Chondrocyte (in vitro differentiated cells): Measurements from ENCODE around the gene NDUFAF2. TPM values are rescaled to one million over a fixed set of nuclear protein-coding genes. Genes with fewer than 3 reads are reported as not detected.

Experiments used
- DNase-seq: peaks from one replicate; pipeline ENCODE4 v3.0.0; 2021; ENCODE audit warnings: mixed read lengths, low spot score
- H3K27ac Mint-ChIP-seq: one replicate; pipeline ENCODE4 v1.8.0; 2021; ENCODE audit warnings: mild to moderate bottlenecking, moderate library complexity, mixed read lengths; ENCODE audit not compliant: unreplicated experiment
- H3K27me3 Mint-ChIP-seq: 2 replicates; pipeline ENCODE4 v1.8.0; 2021; ENCODE audit warnings: low read depth, mixed read lengths
- H3K36me3 Mint-ChIP-seq: 2 replicates; pipeline ENCODE4 v1.8.0; 2021; ENCODE audit warnings: low read depth, mixed read lengths
- H3K4me1 Mint-ChIP-seq: 2 replicates; pipeline ENCODE4 v1.8.0; 2021; ENCODE audit warnings: low read depth, mild to moderate bottlenecking, mixed read lengths
- H3K4me3 Mint-ChIP-seq: one replicate; pipeline ENCODE4 v1.8.0; 2021; ENCODE audit warnings: mild to moderate bottlenecking, moderate library complexity, mixed read lengths; ENCODE audit not compliant: unreplicated experiment
- H3K9me3 Mint-ChIP-seq: 2 replicates; pipeline ENCODE4 v1.8.0; 2021; ENCODE audit warnings: low read depth, mixed read lengths
- total RNA-seq: library from RNA; stranded (reverse); gene quantifications from 3 replicates; pipeline ENCODE4 v1.2.1, GENCODE V29; 2021
- TF ChIP-seq, protein P1 (sequence below): fragments of 200-600 bp; sonication (generic); IDR thresholded peaks from 2 replicates; pipeline ENCODE4 v1.5.0; 2021; ENCODE audit warnings: antibody characterized with exemption, mild to moderate bottlenecking, moderate library complexity

The NDUFAF2 gene
- total RNA-seq, 1 donor from 2014 or later = 32.9 TPM

DNA sequence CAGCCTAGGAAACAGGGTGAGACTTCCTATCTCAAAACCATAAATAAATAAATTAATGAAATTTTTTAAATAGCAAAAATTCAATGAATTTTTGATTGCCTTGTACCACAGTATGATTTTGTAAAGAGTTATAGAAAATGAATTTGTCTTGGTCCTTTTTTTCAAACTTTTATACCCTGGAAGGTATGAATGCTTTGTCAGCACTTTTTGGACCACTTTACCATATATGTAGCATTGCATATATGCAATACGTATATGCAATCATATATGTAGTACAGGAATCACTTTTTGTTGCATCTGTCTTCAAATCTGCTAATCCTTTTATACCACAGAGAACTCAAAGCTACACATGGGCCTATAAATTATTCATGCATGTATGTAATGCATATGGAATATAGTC is 226.5 kb downstream of the NDUFAF2 start:
- no peak overlapping the region for H3K27ac Mint-ChIP-seq
- no peak overlapping the region for H3K4me3 Mint-ChIP-seq

DNA sequence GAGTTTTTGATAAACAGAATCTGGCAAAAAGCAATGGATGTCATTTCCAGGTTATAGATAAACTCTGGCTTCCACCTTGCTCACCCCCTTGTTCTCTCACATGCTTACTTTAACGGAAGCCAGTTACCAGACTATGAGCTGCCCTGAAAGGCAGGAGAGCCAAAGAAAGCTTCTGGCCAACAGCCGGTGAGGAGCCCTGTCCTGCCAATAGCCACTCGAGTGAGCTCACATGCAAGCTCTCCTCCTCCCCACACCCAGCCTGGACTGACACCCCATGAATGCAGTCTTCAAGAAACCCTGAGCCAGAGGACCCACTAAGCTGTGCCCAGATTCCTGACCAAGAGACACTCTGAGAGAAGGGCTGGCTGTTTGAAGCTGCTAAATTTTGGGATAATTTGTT is 231.6 kb downstream of the NDUFAF2 start:
- peaks cover 2% of the 10 kb centered on the region for H3K36me3 Mint-ChIP-seq

More for the DNA sequence above, 226.5 kb downstream of the NDUFAF2 start:
- no peaks in the 10 kb centered on the region for H3K36me3 Mint-ChIP-seq
- TF ChIP-seq, protein P1, sequence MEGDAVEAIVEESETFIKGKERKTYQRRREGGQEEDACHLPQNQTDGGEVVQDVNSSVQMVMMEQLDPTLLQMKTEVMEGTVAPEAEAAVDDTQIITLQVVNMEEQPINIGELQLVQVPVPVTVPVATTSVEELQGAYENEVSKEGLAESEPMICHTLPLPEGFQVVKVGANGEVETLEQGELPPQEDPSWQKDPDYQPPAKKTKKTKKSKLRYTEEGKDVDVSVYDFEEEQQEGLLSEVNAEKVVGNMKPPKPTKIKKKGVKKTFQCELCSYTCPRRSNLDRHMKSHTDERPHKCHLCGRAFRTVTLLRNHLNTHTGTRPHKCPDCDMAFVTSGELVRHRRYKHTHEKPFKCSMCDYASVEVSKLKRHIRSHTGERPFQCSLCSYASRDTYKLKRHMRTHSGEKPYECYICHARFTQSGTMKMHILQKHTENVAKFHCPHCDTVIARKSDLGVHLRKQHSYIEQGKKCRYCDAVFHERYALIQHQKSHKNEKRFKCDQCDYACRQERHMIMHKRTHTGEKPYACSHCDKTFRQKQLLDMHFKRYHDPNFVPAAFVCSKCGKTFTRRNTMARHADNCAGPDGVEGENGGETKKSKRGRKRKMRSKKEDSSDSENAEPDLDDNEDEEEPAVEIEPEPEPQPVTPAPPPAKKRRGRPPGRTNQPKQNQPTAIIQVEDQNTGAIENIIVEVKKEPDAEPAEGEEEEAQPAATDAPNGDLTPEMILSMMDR = no peak
- no peak for DNase-seq
- no peaks in the 10 kb centered on the region for H3K4me1 Mint-ChIP-seq
- no peaks in the 10 kb centered on the region for H3K27me3 Mint-ChIP-seq
- H3K9me3 Mint-ChIP-seq = peaks cover under 1% of the 10 kb centered on the region

DNA sequence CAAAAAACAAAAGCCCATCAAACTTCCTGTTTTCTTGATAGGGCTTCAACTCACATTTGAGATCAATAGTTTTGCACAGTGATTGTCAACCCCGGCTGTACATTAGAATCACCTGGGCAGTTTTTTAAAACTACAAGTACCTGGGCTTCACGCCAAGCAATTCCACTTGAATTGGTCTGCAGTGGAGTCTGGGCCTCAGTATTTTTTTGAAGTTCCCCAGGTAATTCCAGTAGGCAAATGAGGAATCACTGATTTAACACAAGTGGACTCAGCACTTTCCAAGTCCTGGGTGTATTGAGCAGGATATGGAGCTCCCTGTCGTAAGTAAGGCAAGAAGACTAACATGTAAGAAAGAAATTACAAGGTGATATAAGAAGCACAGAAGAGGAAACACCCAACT is 232.1 kb downstream of the NDUFAF2 start:
- Mint-ChIP-seq H3K9me3 (peaks cover 3% of the 10 kb centered on the region), H3K27me3 (no peaks in the 10 kb centered on the region), H3K36me3 (peaks cover 2% of the 10 kb centered on the region), H3K27ac (no peak overlapping the region), H3K4me1 (peaks cover 10% of the 10 kb centered on the region), H3K4me3 (no peak overlapping the region)
- TF ChIP-seq, protein P1 = no peak
- no peak for DNase-seq

More for the DNA sequence above, 231.6 kb downstream of the NDUFAF2 start:
- H3K9me3 Mint-ChIP-seq = peaks cover 3% of the 10 kb centered on the region
- no peaks in the 10 kb centered on the region for H3K27me3 Mint-ChIP-seq
- H3K4me1 Mint-ChIP-seq = peaks cover 10% of the 10 kb centered on the region
- H3K4me3 Mint-ChIP-seq = no peak overlapping the region
- no peak overlapping the region for H3K27ac Mint-ChIP-seq
- TF ChIP-seq, protein P1 = no peak
- no peak for DNase-seq

DNA sequence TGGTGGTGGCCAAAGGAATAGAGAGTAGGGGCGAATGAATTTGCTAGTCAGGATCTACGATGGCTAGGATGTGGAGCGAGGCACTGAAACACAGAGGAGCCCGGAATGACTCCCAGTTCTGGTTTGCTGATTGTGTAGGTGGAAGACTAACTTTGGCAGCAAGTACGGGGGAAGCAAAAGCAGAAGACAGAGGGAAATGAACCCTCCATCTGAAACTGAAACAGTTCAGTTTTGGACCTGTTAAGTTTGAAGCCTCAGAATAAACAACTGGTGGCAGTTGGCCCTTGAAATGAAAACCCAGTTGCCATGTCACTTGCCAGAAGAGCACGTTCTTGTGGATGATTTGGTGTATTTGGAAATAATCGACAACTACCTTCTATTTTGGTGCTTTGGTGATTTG is 232.7 kb downstream of the NDUFAF2 start:
- Mint-ChIP-seq H3K36me3 (peaks cover 2% of the 10 kb centered on the region), H3K27me3 (no peaks in the 10 kb centered on the region), H3K27ac (no peak overlapping the region), H3K9me3 (peaks cover 3% of the 10 kb centered on the region), H3K4me3 (no peak overlapping the region), H3K4me1 (peaks cover 10% of the 10 kb centered on the region)
- no peak for DNase-seq
- TF ChIP-seq, protein P1 = no peak

DNA sequence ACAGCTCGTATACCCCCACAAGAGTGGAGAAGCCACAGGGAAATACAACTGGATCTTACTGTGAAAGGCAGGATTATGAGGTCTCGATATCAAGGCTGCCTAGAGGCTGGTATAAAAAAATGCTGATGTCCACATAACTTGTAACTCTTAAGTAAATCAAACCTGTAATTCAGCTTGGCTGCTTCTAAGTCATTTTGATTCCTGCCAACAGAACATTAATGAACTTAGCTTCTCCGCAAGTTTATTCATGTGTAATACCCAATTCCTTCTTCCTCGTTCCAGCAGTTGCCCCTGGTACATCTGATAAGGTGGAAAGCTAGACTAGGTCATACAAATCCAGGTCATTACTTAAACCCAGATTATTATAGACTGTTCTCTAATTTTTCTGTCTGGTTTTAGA is 233.7 kb downstream of the NDUFAF2 start:
- Mint-ChIP-seq H3K4me3 (no peak overlapping the region), H3K9me3 (peaks cover 3% of the 10 kb centered on the region), H3K4me1 (peaks cover 10% of the 10 kb centered on the region), H3K36me3 (peaks cover 2% of the 10 kb centered on the region), H3K27me3 (no peaks in the 10 kb centered on the region), H3K27ac (no peak overlapping the region)
- no peak for DNase-seq
- TF ChIP-seq, protein P1 = no peak
